GM12878 (cell line): Measurements from ENCODE around the gene KANK4.

Source experiments
- ZNF384 ChIP-seq: IDR thresholded peaks from 2 replicates; pipeline ENCODE4 v1.6.1; 2012; ENCODE audit warnings: low read depth, mild to moderate bottlenecking, low read length, improper control_type of control experiment, borderline replicate concordance
- TF ChIP-seq, protein P1 (sequence below), 3 experiments: IDR thresholded peaks in 2 of 3; conservative IDR thresholded peaks in 1 of 3; 2 replicates each; pipeline ENCODE4 v1.5.1; 2011; ENCODE audit warnings: low read depth in 3 of 3, low read length in 3 of 3, mild to moderate bottlenecking in 3 of 3, control low read depth in 2 of 3, moderate library complexity in 2 of 3, inconsistent platforms in 1 of 3, mixed read lengths in 1 of 3; ENCODE audit not compliant: control insufficient read depth in 2 of 3, insufficient read depth in 1 of 3; ENCODE audit errors: extremely low read depth in 1 of 3
- TF ChIP-seq, protein P2 (sequence below): IDR thresholded peaks from 2 replicates; pipeline ENCODE4 v1.6.1; 2011; ENCODE audit warnings: mild to moderate bottlenecking, low read depth, low read length, moderate library complexity; ENCODE audit not compliant: insufficient replicate concordance
- TF ChIP-seq, protein P3 (sequence below): IDR thresholded peaks from 2 replicates; pipeline ENCODE4 v1.6.1; 2011; ENCODE audit warnings: low read depth, mild to moderate bottlenecking, low read length, moderate library complexity, borderline replicate concordance; ENCODE audit errors: extremely low read depth

DNA sequence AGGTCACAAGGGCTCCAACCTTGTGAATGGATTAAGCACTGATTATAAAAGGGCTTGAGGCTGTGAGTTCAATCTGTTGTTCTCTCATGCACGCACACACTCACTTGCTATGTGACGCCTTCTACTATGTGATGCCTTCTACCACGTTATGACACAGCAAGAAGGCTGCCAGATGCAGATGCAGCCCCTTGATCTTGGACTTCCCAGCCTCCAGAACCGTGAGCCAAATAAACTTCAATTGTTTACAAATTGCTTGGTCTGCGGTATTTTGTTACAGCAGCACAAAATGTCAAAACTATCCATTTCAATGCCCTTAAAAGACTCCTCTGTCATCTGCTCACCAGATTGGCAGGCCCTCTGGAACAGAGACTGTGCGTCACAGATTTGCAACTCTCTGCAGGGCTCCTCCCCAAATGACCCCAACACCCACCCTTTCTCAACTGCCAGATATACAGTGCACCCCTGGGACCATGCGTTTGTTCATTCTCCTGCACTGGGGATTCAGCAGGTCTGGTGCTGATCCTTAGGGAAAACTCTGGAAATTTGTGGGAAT lies 47.8 kb upstream of the KANK4 start:
- TF ChIP-seq, protein P1, sequence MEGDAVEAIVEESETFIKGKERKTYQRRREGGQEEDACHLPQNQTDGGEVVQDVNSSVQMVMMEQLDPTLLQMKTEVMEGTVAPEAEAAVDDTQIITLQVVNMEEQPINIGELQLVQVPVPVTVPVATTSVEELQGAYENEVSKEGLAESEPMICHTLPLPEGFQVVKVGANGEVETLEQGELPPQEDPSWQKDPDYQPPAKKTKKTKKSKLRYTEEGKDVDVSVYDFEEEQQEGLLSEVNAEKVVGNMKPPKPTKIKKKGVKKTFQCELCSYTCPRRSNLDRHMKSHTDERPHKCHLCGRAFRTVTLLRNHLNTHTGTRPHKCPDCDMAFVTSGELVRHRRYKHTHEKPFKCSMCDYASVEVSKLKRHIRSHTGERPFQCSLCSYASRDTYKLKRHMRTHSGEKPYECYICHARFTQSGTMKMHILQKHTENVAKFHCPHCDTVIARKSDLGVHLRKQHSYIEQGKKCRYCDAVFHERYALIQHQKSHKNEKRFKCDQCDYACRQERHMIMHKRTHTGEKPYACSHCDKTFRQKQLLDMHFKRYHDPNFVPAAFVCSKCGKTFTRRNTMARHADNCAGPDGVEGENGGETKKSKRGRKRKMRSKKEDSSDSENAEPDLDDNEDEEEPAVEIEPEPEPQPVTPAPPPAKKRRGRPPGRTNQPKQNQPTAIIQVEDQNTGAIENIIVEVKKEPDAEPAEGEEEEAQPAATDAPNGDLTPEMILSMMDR (IDR thresholded peaks at IDR 0.05 in 2 of 3, conservative IDR thresholded peaks at IDR 0.05 in 1 of 3; ENCODE audit: control insufficient read depth in 2 of 3, extremely low read depth in 1 of 3, insufficient read depth in 1 of 3, low read depth in 3 of 3, low read length in 3 of 3): no peak
- no peak for TF ChIP-seq ZNF384
- TF ChIP-seq, protein P2, sequence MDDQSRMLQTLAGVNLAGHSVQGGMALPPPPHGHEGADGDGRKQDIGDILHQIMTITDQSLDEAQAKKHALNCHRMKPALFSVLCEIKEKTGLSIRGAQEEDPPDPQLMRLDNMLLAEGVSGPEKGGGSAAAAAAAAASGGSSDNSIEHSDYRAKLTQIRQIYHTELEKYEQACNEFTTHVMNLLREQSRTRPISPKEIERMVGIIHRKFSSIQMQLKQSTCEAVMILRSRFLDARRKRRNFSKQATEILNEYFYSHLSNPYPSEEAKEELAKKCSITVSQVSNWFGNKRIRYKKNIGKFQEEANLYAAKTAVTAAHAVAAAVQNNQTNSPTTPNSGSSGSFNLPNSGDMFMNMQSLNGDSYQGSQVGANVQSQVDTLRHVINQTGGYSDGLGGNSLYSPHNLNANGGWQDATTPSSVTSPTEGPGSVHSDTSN: no peak
- TF ChIP-seq, protein P3, sequence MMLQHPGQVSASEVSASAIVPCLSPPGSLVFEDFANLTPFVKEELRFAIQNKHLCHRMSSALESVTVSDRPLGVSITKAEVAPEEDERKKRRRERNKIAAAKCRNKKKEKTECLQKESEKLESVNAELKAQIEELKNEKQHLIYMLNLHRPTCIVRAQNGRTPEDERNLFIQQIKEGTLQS: no peak
